T-helper 17 cell (primary cell): ENCODE data around the gene NOS3. TPM values are rescaled to one million over a fixed set of nuclear protein-coding genes. Genes with fewer than 3 reads are reported as not detected.

Source experiments
- ATAC-seq: fragments of 150-1000 bp; cut with Tn5 transposase; 2 replicates; pipeline ENCODE4 v1.10.0; 2021; ENCODE audit warnings: mild to moderate bottlenecking, moderate library complexity
- DNase-seq, 3 donors: peaks; one replicate each; pipeline versions ENCODE4 v3.0.0 to v3.0.0-alpha.2; 2020 to 2021
- H3K9me3 ChIP-seq: one replicate; pipeline ENCODE4 v1.7.0; 2013; ENCODE audit warnings: low read length, mild to moderate bottlenecking; ENCODE audit not compliant: control insufficient read depth, poor library complexity, severe bottlenecking
- H3K27ac Mint-ChIP-seq: one replicate; pipeline ENCODE4 v1.8.0; 2022; ENCODE audit warnings: mild to moderate bottlenecking, moderate library complexity, mixed read lengths
- H3K27me3 Mint-ChIP-seq: one replicate; pipeline ENCODE4 v1.8.0; 2022; ENCODE audit warnings: mixed read lengths
- H3K36me3 Mint-ChIP-seq: one replicate; pipeline ENCODE4 v1.8.0; 2022; ENCODE audit warnings: low read depth, mixed read lengths
- H3K4me1 Mint-ChIP-seq: one replicate; pipeline ENCODE4 v1.8.0; 2022; ENCODE audit warnings: mild to moderate bottlenecking, mixed read lengths
- H3K4me3 Mint-ChIP-seq: one replicate; pipeline ENCODE4 v1.8.0; 2022; ENCODE audit warnings: mild to moderate bottlenecking, moderate library complexity, mixed read lengths
- total RNA-seq, 4 donors: library from RNA in 2 of 4; stranded (reverse) in 2 of 4; gene quantifications; one replicate each; pipeline ENCODE4 v1.2.3 and lab custom pipeline; 2022 to 2026

Gene NOS3
- total RNA-seq, 2 donors from 2014 or later = 9.4 to 9.6 TPM

- Mint-ChIP-seq H3K36me3 (no peaks in the 10 kb centered on the region), H3K4me1 (peaks cover 24% of the 10 kb centered on the region), H3K27ac (peak overlapping the region; percentile 78), H3K4me3 (peak overlapping the region; percentile 63), H3K27me3 (no peaks in the 10 kb centered on the region)
- H3K9me3 ChIP-seq = no peaks in the 10 kb centered on the region
- ATAC-seq (no peak), DNase-seq (no peak)
Observed at GRCh38 chr7:150997817-150998216, 7.0 kb downstream of the NOS3 start.

- peak overlapping the region; percentile 78 for H3K27ac Mint-ChIP-seq
- ATAC-seq (no peak), DNase-seq (no peak)
- no peaks in the 10 kb centered on the region for H3K36me3 Mint-ChIP-seq
- H3K4me3 Mint-ChIP-seq = no peak overlapping the region
- H3K9me3 ChIP-seq = no peaks in the 10 kb centered on the region
- H3K4me1 Mint-ChIP-seq = peaks cover 24% of the 10 kb centered on the region
- H3K27me3 Mint-ChIP-seq = no peaks in the 10 kb centered on the region
Observed at GRCh38 chr7:150998341-150998740, 7.5 kb downstream of the NOS3 start.

- Mint-ChIP-seq H3K27ac (no peak overlapping the region), H3K36me3 (no peaks in the 10 kb centered on the region), H3K4me1 (peaks cover 23% of the 10 kb centered on the region), H3K27me3 (no peaks in the 10 kb centered on the region), H3K4me3 (peak overlapping the region; percentile 21)
- DNase-seq (no peak), ATAC-seq (no peak)
- H3K9me3 ChIP-seq = no peaks in the 10 kb centered on the region
Observed at GRCh38 chr7:150999001-150999400, 8.2 kb downstream of the NOS3 start.

GRCh38 chr7:150999497-151000230 lies 8.8 kb downstream of the NOS3 start:
- peak overlapping the region; percentile 21 for H3K4me3 Mint-ChIP-seq
- H3K27me3 Mint-ChIP-seq = no peaks in the 10 kb centered on the region
- H3K36me3 Mint-ChIP-seq = no peaks in the 10 kb centered on the region
- H3K4me1 Mint-ChIP-seq = peaks cover 23% of the 10 kb centered on the region
- no peak overlapping the region for H3K27ac Mint-ChIP-seq
- DNase-seq (no peak), ATAC-seq (peak; percentile 47)
- no peaks in the 10 kb centered on the region for H3K9me3 ChIP-seq

GRCh38 chr7:151000897-151001495 lies 10.2 kb downstream of the NOS3 start:
- DNase-seq = no peak
- ATAC-seq = no peak
- no peaks in the 10 kb centered on the region for H3K36me3 Mint-ChIP-seq
- no peaks in the 10 kb centered on the region for H3K9me3 ChIP-seq
- H3K4me1 Mint-ChIP-seq = peaks cover 27% of the 10 kb centered on the region
- H3K4me3 Mint-ChIP-seq = peak overlapping the region; percentile 45
- no peak overlapping the region for H3K27ac Mint-ChIP-seq
- no peaks in the 10 kb centered on the region for H3K27me3 Mint-ChIP-seq

- Mint-ChIP-seq H3K27me3 (no peaks in the 10 kb centered on the region), H3K4me1 (peaks cover 27% of the 10 kb centered on the region)
Observed at GRCh38 chr7:151001546-151001945, 10.7 kb downstream of the NOS3 start.

GRCh38 chr7:151003572-151003971 lies 12.8 kb downstream of the NOS3 start:
- H3K36me3 Mint-ChIP-seq = no peaks in the 10 kb centered on the region
- no peaks in the 10 kb centered on the region for H3K9me3 ChIP-seq
- H3K27ac Mint-ChIP-seq = no peak overlapping the region
- DNase-seq = no peak
- H3K4me3 Mint-ChIP-seq = no peak overlapping the region
- no peak for ATAC-seq
- peaks cover 28% of the 10 kb centered on the region for H3K4me1 Mint-ChIP-seq
- H3K27me3 Mint-ChIP-seq = no peaks in the 10 kb centered on the region

More at GRCh38 chr7:151001546-151001945, 10.7 kb downstream of the NOS3 start:
- DNase-seq (no peak), ATAC-seq (no peak)
- Mint-ChIP-seq H3K4me3 (peak overlapping the region; percentile 45), H3K36me3 (no peaks in the 10 kb centered on the region), H3K27ac (no peak overlapping the region)
- H3K9me3 ChIP-seq = no peaks in the 10 kb centered on the region

- Mint-ChIP-seq H3K4me1 (peaks cover 37% of the 10 kb centered on the region), H3K36me3 (no peaks in the 10 kb centered on the region), H3K4me3 (no peak overlapping the region), H3K27me3 (no peaks in the 10 kb centered on the region), H3K27ac (no peak overlapping the region)
- DNase-seq (no peak), ATAC-seq (no peak)
- no peaks in the 10 kb centered on the region for H3K9me3 ChIP-seq
Observed at GRCh38 chr7:151005566-151005965, 14.7 kb downstream of the NOS3 start.

- Mint-ChIP-seq H3K27ac (peak overlapping the region; percentile 94), H3K4me3 (no peak overlapping the region), H3K36me3 (no peaks in the 10 kb centered on the region), H3K4me1 (peaks cover 42% of the 10 kb centered on the region), H3K27me3 (no peaks in the 10 kb centered on the region)
- no peaks in the 10 kb centered on the region for H3K9me3 ChIP-seq
- ATAC-seq = no peak
- no peak for DNase-seq
Observed at GRCh38 chr7:151006590-151007300, 15.9 kb downstream of the NOS3 start.

- peak overlapping the region; percentile 94 for H3K27ac Mint-ChIP-seq
Observed at GRCh38 chr7:151007469-151007898, 16.7 kb downstream of the NOS3 start.

GRCh38 chr7:151008143-151008510 lies 17.3 kb downstream of the NOS3 start:
- DNase-seq = peak in 1 of 3 donors; percentile 22
- no peaks in the 10 kb centered on the region for H3K36me3 Mint-ChIP-seq
- peak overlapping the region; percentile 86 for H3K4me3 Mint-ChIP-seq
- H3K27me3 Mint-ChIP-seq = no peaks in the 10 kb centered on the region
- peak overlapping the region; percentile 94 for H3K27ac Mint-ChIP-seq
- peak; percentile 72 for ATAC-seq
- peaks cover 51% of the 10 kb centered on the region for H3K4me1 Mint-ChIP-seq
- no peaks in the 10 kb centered on the region for H3K9me3 ChIP-seq

More at GRCh38 chr7:151007469-151007898, 16.7 kb downstream of the NOS3 start:
- peak overlapping the region; percentile 86 for H3K4me3 Mint-ChIP-seq
- no peaks in the 10 kb centered on the region for H3K27me3 Mint-ChIP-seq
- H3K4me1 Mint-ChIP-seq = peaks cover 47% of the 10 kb centered on the region
- H3K36me3 Mint-ChIP-seq = no peaks in the 10 kb centered on the region
- ATAC-seq (no peak), DNase-seq (no peak)
- H3K9me3 ChIP-seq = no peaks in the 10 kb centered on the region

- H3K36me3 Mint-ChIP-seq = no peaks in the 10 kb centered on the region
- peak overlapping the region; percentile 94 for H3K27ac Mint-ChIP-seq
- ATAC-seq = peak; percentile 60
Observed at GRCh38 chr7:151008511-151009323, 17.9 kb downstream of the NOS3 start.

More at GRCh38 chr7:151008511-151009323, 17.9 kb downstream of the NOS3 start:
- Mint-ChIP-seq H3K27me3 (no peaks in the 10 kb centered on the region), H3K4me3 (peak overlapping the region; percentile 86), H3K4me1 (peaks cover 51% of the 10 kb centered on the region)
- DNase-seq = peak; percentile 67 to 80 (median 74)
- no peaks in the 10 kb centered on the region for H3K9me3 ChIP-seq
